Measurements from ENCODE around the gene MSH5.
A peak's percentile ranks its signal among the peaks of the same experiment; 100 is the strongest.

Gene MSH5

DNA sequence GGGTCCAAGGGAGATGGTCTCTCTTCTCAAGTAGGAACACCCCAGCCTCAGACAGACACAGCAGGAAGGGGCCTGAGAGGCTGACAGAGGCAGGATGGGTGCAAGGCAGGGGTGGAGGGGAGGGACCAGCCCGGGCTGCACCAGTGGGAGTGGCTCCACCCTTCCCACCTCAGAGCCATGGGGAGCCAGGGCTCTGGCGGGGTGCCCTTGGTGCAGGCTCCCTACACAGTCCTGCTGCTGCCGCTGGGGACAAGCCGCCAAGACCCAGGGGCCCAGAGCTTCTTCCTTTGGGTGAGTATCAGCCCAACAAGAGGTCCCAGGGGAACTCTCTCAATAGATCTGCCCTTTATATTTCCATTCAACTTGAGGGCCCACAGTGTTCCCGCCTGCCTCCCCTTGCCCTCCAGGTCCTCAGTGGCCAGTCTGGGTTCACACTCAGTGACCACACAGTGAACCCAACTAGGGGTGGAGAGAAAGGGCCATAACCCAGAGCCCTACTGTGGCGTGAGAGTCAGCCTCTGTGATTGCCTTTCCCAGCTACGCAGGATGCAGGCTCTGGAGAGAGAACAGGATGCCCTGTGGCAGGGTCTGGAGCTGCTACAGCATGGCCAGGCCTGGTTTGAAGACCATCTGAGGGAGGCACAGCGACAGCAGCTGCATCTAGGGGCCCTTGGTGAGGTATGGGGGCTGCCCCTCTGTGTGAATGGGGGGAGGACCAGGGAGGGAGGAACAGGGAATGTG lies 23.2 kb downstream of the MSH5 start:
- no peak for DNase-seq

DNA sequence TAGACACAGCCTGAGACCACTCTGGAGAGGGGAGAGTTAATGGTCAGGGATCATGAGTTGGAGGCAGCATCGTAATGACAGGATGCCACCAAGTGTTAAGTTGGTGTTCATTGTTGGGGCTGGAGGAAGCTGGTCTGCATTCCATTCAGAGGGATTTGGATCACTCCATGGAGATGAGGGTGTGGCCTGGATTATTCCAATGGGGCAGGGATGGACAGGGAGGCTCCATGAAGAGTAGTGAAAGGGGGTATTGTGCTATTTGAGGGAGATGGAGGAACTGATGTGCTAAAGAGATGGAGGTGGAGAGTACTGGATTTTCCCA lies 23.8 kb downstream of the MSH5 start:
- DNase-seq, result no peak

DNA sequence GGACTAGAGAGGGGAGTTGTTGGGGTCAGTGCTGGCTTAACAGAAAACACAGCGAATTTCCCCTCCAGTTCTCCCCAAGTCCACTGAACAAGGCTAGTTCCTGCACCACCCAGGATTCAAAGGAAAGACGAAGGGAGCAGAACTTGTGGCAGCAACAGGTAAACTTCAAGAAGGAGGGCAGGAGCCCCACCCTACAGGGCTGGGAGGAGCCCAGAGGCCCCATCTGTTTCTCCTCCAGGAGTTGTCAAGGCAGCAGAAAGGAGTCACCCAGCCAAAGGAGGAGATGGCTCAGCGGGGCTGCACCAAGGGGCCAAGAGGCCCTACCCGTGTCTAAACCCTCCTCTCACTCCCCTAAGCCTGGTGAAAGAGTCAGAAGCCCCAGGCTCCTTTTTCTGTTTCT lies 24.4 kb downstream of the MSH5 start:
- no peak for DNase-seq

DNA sequence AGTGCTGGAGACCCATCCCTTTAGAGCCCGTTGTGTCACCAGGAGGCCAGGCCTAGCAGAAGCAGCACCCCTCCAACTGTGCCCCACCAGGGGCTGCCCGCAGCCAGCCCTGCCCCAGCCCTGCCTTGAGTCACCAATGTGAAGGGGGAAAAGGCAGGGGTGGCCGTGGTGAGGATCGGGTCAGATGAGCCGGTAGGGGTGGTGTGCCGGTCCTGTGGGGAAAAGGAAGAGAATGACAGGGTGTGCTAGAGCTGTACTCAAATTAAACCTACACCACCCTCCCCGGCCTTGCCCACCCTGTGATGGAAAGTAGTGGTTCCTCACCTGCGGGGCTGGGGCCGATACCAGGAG lies 25.7 kb downstream of the MSH5 start:
- DNase-seq, result no peak

DNA sequence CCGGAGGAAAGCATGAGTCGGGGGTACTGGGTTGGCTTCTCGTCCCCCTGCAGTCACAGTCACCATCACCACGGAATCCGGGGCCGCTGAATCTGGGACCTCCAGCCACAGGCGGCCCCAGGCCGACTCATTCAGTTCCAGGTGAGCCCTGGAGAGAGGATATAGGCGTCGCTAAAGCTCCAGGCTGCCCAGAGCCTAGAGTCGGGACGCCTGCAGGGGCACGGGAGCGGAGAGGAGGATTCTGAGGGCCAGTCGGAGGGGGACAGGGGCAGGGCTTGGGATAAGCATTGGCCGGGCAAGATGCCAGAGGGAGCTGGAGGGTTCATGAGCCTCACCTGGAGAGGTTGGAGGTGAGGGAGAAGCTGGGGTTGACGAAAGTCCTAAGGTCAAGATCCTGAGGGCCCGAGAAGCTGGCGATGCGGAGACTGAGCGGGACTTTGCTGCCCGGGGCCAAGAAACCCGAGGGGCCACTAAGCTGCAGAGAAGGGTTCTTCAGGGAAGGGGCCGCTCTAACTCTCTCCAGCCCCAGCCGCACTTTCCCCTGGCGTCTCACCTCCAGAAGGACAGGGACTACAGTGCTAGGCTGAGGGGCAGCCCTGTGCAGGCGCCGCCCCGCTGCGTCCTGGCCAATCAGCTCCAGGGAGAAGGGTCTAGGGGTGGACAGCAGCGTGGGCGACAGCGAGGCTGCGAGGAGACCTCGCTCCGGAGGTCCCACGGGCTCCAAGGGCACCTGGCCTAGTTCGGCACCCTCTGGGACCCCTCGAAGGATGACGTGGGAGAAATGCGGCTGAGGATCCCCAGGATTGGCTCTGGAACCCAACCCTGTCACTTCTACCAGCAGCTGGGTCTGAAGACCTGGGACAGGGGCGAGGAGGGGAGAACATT lies 26.3 kb downstream of the MSH5 start:
- no peak for DNase-seq

DNA sequence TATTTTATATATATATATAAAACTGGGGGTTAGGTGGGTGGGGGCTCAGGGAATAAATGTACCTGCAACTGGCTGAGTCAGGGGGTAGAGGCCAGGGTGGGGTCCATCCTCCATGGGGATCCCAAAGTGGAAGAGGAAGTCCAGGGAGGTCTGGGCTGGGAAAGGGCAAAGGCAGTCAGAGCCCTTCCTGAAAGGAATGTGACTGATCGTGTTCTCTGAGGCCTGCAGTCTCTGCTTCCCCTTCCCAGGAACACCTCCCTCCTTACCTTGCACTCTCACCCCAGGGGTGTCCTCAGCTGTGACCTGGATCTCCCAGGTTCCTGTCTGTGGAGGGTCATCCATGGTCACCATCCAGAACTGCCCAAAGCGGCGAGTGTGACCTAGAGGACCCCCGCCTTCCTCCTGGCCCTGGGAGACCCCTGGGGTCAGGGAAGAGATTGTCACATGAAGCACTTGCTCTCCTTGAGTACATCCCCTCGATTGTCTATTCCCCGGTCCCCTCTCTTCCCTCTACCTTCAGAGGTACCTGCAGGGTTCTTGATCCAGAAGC lies 27.4 kb downstream of the MSH5 start:
- DNase-seq, result no peak

DNA sequence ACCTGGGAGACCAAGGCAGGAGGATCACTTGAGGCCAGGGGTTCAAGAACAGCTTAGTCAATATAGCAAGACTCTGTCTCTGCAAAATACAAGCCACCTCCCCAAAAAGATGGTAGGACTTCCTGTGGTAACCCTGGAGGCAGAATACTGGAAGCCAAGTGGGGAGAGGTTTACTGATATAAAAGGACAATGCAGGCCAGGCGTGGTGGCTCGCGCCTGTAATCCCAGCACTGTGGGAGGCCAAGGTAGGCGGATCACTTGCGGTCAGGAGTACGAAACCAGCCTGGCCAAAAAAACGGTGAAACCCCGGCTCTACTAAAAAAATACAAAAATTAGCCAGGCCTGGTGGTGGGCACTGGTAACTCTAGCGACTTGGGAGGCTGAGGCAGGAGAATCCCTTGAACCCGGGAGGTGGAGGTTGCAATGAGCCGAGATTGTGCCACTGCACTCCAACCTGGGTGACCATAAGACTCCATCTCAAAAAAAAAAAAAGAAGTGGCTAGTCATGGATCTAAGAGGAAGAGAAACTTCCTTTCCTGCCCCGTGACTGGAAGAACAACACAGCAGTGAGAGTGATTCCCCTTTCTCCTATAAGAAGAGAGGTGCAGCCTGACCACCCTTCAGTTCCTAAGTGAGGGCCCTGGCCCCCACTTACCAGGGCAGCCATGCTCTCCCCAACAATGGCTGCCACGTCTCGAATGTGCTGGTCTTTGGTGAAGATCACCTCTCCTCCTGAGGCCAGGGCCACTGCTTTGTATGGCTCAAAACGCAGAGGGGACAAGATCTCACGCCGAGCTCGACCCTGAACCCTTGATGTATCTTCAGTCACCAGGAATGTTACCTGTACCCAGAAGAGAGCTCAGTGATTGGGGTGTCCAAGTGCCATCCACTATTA lies 28.8 kb downstream of the MSH5 start:
- DNase-seq, result no peak

DNA sequence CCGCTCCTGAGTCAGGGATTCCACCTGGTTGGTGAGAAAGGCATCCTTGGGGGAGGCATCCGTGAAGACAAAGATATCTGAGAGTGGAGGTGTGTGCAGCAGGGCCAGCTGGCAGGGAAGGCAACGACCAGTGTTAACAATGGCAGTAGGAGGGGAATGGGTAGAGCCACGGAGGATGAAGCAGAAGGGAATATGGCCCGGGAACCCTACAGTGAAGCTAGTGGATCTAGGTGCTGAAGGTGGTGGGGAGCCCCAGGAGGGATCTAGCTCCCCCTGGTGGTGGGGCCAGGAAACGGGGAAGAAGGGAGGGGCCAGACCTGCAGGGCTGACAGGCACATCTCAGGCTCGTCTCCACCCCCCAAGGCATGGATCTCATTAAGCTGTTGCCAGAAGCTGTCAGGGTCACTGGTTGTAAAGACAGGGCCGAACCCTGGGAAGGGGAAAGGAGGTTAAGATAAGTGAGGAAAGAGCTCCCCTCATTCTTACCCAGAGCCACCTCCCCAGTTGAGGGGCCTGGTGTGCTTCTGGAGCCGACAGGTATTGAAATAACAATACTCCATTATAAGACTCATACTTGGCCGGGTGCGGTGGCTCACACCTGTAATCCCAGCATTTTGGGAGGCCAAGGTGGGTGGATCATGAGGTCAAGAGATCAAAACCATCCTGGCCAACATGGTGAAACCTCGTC lies 30.0 kb downstream of the MSH5 start:
- peak; percentile 87 for DNase-seq

DNA sequence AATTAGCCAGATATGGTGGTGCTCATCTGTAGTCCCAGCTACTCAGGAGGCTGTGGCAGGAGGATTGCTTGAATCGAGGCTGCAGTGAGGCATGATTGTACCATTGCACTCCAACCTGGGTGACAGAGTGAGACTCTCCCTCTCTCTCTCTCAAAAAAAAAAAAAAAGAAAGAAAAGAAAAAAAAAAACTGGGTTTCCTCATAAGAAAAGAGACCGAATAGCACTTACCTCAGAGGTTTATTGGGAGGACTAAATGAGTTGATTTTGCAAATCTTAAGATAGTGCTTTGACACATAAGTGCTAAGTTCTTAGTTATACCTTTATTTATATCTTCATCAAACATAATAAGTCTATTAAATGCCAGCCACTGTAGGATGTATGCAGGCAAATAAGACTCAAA lies 31.1 kb downstream of the MSH5 start:
- no peak for DNase-seq

DNA sequence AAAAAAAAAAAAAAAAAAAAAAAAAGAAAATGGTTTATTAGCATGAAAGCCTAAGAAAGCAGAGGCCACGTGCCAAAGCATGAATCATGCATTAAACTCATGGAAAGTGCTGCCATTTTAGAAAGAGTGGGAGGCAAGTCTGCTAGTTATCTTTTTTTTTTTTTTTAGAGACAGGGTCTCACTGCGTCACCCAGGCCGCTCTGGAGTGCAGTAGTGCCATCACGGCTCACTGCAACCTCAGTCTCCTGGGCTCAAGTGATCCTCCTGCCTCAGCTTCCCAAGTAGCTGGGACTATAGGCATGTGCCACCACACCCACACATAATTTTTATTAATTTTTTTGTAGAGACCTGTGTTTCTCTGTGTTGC lies 32.2 kb downstream of the MSH5 start:
- peak; percentile 50 for DNase-seq

DNA sequence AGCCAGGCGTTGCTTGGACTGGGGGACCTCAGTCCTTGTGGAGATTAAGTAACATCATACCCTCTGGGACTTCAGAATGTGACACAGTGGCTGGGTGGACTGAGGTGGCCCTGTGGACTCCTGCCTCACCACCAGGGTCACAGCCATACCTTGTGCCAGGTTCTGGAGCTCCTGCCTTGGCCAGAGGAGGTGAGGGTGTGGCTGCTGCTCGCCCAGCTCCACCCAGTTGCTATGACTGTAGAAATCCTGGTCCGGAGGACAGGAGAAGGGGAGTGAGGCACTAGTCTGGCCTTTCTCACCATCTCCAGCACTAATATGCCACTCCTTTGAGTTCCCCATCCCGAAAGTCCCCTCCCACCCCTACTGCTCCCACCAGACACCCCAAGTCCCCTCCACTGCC lies 35.4 kb downstream of the MSH5 start:
- no peak for DNase-seq

DNA sequence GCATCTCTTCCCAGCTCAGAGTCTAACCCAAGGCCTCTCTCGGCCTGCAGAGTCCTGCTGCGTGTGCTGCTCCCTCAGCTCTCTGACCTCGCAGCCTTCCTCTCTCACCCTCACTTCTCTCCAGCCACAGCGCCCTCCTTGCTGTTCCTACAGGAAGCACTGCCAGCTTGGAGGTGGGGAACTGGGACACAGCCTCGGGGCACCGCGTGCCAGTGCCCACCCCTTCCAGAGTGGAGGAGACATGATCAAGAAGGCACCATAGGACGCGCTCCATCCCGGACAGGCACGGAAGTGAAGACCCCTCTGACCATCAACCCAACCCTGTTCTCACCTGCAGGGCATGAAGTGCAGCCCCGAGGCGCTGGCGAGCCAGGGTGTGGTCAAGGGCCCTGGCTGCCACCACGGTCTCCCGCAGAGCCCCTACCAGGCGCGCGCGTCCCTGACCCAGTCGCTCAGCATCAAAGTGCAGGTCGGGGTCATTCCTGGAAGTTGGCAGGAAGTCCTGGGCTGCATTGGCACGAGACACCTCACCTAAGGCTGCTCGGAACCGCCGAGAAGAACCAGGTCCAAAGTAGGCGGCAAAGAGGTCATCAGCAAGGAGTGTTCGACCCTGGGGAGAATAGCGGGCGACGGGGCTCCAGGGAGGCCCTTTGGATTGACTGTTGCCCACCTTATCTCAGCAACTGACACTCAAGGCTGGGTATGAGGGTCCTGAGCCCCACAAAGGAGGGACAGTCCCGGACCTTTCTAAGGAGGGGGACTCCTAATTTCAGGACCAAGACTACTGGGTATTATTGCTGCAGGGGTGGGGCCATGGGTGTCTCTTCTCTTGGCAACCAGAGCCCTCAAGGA lies 36.1 kb downstream of the MSH5 start:
- no peak for DNase-seq

DNA sequence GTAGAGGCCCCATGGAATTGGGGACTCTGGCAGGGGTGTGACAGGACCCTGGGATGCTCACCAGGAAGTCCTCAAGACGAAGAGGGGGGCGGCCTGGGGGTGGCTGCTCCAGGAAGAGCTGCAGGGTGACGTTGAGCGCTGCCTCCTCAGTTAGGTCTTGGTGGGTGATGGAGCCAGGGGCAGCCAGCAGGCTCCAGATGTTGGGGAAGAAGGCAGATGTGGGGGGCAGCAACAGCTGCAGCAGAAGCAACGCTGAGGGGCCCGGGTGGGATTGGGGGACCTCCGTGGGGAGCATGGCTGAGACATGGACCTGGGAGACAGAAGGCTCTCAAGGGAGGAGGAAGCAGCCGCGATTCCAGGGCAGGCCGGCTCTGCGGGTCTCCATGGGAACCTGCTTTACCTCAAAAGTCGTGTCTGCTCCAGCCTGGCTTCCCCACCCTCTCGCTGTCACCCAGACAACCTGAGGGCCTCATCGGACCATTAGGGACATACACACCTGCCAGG lies 36.7 kb downstream of the MSH5 start:
- DNase-seq, result no peak

DNA sequence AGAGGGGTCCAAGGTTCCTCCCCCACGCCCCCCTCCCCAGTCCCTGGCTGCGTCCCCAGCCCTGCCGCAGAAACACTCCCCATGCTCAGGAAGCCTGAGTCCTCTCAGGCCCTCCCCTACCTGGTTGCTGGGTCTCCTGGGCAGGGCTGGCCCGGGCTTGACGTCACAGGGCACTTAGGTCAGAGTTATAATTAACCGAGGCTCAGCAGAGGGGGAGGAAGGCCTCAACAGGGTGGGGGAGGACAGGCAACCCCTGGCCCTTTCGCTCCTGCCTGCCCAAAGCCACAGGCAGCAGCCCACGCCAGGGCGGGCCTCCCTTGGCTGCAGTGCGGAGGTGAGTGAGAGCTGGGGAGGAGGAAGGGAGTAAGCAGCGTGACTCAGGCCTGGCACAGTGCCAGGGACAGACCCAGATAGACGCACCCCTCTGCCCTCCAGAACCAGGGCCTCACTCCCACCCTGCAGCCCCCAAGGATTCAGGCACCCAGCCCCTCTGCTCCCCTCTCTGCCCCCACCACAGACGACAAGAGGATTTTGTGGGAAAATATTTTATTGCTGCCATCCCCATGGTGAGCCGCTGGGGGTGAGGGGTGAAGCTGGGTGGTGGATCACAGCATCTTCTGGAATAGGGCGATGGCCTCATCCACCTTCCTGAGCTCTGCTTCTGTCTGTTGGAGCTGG lies 37.3 kb downstream of the MSH5 start, which contains the start of gene VWA7:
Gene VWA7 (minus strand): TSS at position 340 of the 678 bp plus-strand sequence. CDS start 549 bp downstream, outside the sequence.
- peak; percentile 86 for DNase-seq

DNA sequence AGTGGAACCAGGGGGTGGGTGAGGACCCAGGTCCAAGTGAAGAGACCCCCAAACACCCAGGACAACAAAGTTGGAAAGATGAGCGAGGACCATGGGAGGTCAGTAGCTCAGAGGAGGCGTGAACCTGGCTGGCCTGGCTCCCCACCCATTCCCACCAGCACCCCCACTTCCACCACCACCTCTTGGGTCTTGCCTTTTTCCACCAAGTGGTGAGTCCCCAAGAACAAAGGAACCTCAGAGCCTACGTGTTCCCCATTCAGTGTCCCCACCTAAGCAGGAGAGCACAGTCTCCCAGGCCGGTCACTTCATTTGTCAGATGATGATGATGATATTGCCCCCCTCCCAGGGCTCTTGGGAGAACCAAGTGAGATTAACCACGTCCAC lies 37.9 kb downstream of the MSH5 start:
- DNase-seq, result no peak

DNA sequence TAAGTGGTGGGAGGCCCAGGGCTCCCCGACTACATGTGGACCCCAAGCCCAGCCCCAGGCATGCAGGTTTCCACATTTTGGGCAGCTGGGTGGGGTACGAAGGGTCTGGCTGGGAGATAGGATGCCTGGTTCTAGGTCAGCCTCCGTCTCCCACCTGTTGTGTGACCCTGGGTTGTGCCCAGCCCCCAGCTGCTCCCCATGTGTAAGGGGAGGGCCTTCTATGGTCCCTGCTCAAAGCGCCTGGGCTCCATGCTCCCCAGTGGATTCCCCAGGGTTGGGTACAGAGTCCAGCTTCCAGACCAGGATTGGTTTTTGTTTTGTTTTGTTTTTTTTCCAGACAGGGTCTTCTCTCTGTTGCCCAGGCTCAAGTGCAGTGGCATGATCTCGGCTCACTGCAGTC lies 38.4 kb downstream of the MSH5 start:
- no peak for DNase-seq

DNA sequence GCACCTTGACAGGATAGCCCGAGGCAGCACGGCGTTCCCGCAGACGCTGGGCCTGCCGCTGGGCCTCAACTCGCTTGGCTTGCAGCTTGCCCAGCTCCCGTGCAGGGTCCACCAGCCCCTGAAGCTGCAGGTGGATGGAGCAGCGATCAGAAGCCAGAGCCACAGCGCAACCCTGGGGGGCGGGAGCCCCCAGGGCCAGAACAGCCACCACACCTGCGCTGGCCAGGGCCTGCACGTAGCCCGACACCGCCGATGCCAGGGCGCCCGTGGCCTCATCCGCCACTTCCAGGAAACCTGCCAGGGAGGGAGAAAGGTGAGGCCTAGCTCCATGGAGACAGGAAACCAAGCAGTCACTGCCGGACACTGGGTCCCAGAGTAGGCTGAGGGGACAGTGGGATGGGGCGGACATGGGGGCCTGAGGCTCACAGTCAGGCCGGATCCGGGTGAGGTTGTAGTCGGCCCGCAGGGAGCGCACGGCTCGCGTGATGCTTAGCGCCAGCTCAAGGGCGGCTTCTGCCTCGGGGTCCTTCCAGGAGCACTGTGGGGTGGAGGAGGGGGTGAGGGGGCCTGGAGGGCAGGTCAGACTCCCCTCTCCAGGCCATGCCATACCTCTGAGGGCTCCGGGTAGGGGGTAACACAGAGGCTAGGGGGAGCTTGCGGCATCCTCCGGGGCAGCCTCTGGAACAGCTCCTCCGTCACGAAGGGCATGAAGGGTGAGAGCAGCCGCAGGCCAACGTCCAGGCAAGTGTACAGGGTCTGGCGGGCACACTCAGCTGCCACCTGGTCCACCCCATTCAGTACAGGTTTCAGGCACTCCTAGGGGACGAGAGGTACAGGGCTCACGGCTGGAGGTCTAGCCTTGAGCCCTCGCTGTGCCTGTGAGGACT lies 39.4 kb downstream of the MSH5 start:
- no peak for DNase-seq

DNA sequence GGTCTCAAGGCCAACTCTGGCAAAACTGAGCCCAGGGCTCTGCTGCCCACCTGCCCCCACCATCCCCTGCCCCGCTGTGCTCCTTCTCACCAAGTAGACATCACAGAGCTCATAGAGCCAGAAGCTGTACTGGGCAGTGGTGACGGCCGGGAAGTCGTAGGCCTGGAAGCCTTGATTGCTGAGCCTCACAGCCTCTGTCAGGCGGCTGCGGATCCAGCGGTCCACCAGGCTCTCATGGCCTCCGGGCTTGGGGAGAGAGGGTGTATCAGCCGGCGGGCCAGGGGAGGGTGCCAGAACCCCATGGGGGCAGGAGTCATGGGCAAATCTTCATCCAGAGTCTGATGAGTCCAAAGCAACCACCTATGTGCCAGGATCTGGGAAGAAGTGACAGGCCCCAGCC lies 40.1 kb downstream of the MSH5 start:
- no peak for DNase-seq

DNA sequence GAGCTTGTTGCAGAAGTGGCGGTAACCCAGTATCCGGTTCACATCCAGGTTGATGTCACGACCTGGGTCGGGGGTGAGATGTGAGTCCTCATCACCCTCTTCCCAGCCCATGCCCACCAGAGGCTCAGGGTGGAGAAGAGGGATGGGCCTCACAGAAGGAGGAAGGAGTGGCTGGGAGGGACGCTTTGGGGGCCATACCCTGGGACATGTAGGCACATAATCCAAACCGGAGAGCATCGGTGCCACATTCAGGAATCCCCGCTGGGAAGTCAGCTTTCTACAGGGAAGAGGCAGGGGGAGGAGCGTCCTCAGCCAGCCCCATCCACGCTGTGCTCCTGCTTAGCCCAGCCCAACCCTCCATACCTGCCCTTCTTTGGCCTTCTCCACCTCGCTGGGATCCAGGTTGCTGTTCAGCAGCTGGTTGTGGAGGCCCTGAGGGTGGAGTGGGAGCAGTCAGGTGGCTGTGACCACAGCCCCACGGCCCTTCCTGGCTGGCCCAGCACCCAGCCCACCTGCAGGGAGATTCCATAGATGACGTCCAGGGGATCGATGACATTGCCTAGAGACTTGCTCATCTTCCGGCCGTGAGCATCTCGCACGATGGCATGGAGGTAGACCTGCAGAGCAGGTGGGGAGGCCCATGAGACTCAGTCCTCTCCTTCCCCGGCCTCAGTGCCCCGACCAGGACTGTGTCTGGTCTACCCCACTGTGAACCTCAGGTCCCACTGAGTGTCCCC lies 40.9 kb downstream of the MSH5 start:
- no peak for DNase-seq
